Stromal cell of bone marrow (primary cell): ENCODE results near the gene PPP1R13B.

Experiments
- DNase-seq: peaks from one replicate; pipeline ENCODE4 v3.0.0-alpha.2; 2012; ENCODE audit warnings: low read depth

The PPP1R13B gene

GRCh38 chr14:103880348-103881267 is 33.2 kb upstream of the PPP1R13B start:
- peak; percentile 31 for DNase-seq

GRCh38 chr14:103879570-103880347 is 32.4 kb upstream of the PPP1R13B start:
- DNase-seq = no peak

- no peak for DNase-seq
Measured at GRCh38 chr14:103879118-103879569, 31.8 kb upstream of the PPP1R13B start.

GRCh38 chr14:103878180-103878579 is 30.8 kb upstream of the PPP1R13B start:
- no peak for DNase-seq

- no peak for DNase-seq
Measured at GRCh38 chr14:103875010-103875409, 27.6 kb upstream of the PPP1R13B start.

- DNase-seq = no peak
Measured at GRCh38 chr14:103872481-103873113, 25.2 kb upstream of the PPP1R13B start.

GRCh38 chr14:103871596-103872480 is 24.5 kb upstream of the PPP1R13B start:
- no peak for DNase-seq

GRCh38 chr14:103870891-103871595 is 23.7 kb upstream of the PPP1R13B start:
- no peak for DNase-seq

- no peak for DNase-seq
Measured at GRCh38 chr14:103870144-103870876, 22.9 kb upstream of the PPP1R13B start.

GRCh38 chr14:103869406-103870143 is 22.2 kb upstream of the PPP1R13B start:
- DNase-seq = no peak

GRCh38 chr14:103868242-103868897 is 21.0 kb upstream of the PPP1R13B start:
- no peak for DNase-seq

GRCh38 chr14:103867523-103867953 is 20.2 kb upstream of the PPP1R13B start:
- DNase-seq = no peak

GRCh38 chr14:103867020-103867419 is 19.6 kb upstream of the PPP1R13B start:
- no peak for DNase-seq

GRCh38 chr14:103863245-103863644 is 15.9 kb upstream of the PPP1R13B start:
- DNase-seq = no peak

GRCh38 chr14:103862393-103862782 is 15.0 kb upstream of the PPP1R13B start:
- DNase-seq = no peak

GRCh38 chr14:103861413-103862392 is 14.3 kb upstream of the PPP1R13B start:
- no peak for DNase-seq

- no peak for DNase-seq
Measured at GRCh38 chr14:103859416-103860202, 12.2 kb upstream of the PPP1R13B start.
